ENCODE measurements around the gene CCR8.

The CCR8 gene

DNA sequence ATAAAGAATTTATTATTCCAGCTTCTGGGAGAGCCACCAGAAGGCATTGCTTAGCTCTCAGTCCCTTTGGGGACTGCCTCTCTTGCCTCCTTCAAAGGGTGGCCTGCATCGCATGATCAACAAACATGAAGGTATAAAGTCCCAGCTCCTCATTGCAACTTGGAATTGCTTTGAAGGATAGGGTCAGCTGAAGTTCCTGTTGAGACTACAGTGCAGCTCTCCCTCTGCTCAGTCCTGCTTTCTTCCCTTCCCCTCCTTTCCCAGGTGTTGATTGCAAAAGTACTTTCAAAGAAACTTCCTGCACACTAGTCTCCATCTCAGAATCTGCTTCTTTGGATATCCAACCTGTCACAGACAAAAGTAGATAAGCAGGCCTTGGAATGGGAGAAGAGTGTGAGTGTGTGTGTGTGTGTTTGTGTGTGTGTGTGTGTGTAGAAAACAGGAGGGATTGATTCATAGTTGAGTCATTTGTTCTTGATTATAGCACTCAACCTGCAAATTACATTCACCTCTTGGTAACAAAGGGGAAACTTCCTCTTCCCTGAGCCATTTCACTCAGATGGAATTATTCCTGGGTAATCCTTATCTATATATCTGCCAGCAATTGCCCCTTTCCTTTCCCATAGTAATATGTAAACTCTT lies 13.7 kb downstream of the CCR8 start:
- no peaks in the 10 kb centered on the region for H3K27me3 ChIP-seq
- no peaks in the 10 kb centered on the region for H3K36me3 ChIP-seq
- H3K9me3 ChIP-seq = no peaks in the 10 kb centered on the region
- TF ChIP-seq, protein P1, sequence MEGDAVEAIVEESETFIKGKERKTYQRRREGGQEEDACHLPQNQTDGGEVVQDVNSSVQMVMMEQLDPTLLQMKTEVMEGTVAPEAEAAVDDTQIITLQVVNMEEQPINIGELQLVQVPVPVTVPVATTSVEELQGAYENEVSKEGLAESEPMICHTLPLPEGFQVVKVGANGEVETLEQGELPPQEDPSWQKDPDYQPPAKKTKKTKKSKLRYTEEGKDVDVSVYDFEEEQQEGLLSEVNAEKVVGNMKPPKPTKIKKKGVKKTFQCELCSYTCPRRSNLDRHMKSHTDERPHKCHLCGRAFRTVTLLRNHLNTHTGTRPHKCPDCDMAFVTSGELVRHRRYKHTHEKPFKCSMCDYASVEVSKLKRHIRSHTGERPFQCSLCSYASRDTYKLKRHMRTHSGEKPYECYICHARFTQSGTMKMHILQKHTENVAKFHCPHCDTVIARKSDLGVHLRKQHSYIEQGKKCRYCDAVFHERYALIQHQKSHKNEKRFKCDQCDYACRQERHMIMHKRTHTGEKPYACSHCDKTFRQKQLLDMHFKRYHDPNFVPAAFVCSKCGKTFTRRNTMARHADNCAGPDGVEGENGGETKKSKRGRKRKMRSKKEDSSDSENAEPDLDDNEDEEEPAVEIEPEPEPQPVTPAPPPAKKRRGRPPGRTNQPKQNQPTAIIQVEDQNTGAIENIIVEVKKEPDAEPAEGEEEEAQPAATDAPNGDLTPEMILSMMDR (IDR thresholded peaks at IDR 0.05) = no peak
- H3K4me1 ChIP-seq (ENCODE audit: control insufficient read depth in 1 of 2, insufficient read depth in 1 of 2, low read depth in 1 of 2, low read length in 1 of 2) = no peaks in the 10 kb centered on the region
- H3K27ac ChIP-seq = no peak overlapping the region
- H3K4me3 ChIP-seq (ENCODE audit: low read depth in 1 of 2, low read length in 1 of 2) = no peak overlapping the region

DNA sequence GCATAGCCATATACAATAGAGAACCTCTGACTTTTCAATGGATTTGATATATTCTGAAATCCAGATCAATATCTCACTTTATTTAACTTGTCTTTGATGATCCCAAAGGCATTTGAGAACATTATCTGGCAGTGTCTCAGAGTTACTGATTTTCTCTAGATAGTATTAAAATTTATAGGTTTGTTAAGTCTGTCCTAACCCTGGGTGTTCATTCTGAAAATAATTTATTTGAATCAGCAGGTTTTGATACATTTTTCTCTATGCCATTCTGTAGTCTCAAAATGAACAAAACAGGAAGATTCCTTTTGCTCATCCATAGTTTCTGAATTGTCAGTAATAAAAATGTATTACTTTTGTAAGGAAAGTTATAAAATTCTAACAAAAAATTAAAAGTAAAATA lies 14.3 kb downstream of the CCR8 start:
- Histone ChIP-seq H3K9me3 (no peaks in the 10 kb centered on the region), H3K4me3 (ENCODE audit: low read depth in 1 of 2, low read length in 1 of 2) (no peak overlapping the region), H3K27me3 (no peaks in the 10 kb centered on the region), H3K4me1 (ENCODE audit: control insufficient read depth in 1 of 2, insufficient read depth in 1 of 2, low read depth in 1 of 2, low read length in 1 of 2) (no peaks in the 10 kb centered on the region), H3K36me3 (no peaks in the 10 kb centered on the region), H3K27ac (no peak overlapping the region)
- TF ChIP-seq, protein P1 (IDR thresholded peaks at IDR 0.05) = no peak

DNA sequence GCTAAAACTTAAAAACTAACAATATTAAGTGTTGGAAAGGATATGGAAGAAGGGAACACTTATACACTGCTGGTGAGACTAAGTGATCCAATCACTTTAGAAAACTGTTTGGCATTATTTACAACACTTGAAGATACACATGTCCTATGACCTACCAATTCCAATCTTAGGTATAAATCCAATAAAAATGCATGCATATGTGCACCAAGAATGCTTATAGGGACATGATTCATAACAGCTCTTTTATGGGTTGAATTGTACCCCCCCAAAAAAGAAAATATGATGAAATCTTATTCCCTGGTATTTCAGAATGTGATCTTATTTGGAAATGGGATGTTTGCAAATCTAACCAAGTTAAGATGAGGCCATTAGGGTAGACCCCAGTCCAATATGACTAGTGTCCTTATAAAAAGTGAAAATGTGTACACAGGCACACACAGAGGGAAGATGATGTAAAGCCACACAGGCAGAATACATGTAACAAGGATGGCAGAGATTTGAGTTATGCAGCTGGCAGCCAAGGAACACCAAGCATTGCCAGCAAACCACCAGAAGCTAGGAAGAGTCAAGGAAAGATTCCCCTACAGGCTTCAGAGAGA lies 15.3 kb downstream of the CCR8 start:
- Histone ChIP-seq H3K27ac (no peak overlapping the region), H3K9me3 (no peaks in the 10 kb centered on the region), H3K4me3 (ENCODE audit: low read depth in 1 of 2, low read length in 1 of 2) (no peak overlapping the region), H3K4me1 (ENCODE audit: control insufficient read depth in 1 of 2, insufficient read depth in 1 of 2, low read depth in 1 of 2, low read length in 1 of 2) (no peaks in the 10 kb centered on the region), H3K36me3 (no peaks in the 10 kb centered on the region), H3K27me3 (no peaks in the 10 kb centered on the region)
- TF ChIP-seq, protein P1 (IDR thresholded peaks at IDR 0.05) = no peak

DNA sequence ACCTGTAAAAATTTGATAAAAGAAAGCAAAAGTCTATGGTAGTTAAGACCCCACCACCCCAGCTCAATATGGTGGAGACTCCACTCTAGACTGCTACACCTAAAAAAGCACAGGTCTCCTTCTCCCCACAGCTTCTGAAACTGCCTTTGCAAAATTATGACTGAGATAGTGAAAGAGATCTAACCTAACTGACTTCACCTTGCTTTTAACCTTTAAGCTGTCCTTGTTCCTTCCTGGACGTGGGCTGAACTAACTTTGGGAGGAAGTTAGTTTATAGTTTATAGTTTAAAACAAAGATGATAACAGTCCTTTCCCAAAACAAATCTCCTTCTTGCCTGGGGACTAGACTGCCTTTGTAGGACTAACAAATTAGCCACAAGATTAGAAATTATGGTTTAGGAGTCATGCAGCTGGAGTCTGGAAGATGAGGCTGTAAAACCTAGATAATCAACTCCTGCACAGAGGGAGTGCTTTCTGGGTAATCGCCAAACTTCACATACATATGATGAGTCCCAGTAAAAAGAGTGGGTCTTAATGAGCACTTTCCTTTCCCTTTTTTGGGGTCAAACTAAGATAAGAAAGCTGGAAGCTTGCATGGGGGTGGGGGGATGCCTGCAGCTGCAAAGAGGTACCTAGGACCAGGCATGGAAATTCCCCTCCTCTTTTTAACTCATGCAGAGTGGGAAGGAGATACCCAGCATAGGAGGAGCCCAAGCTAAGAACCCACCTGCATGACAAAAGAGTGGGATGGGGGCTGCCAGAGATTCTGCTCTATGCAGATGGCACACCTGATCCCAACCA lies 17.5 kb downstream of the CCR8 start:
- Histone ChIP-seq H3K4me3 (ENCODE audit: low read depth in 1 of 2, low read length in 1 of 2) (no peak overlapping the region), H3K27ac (no peak overlapping the region), H3K4me1 (ENCODE audit: control insufficient read depth in 1 of 2, insufficient read depth in 1 of 2, low read depth in 1 of 2, low read length in 1 of 2) (no peaks in the 10 kb centered on the region), H3K36me3 (no peaks in the 10 kb centered on the region), H3K9me3 (no peaks in the 10 kb centered on the region), H3K27me3 (no peaks in the 10 kb centered on the region)
- TF ChIP-seq, protein P1 (IDR thresholded peaks at IDR 0.05) = no peak

DNA sequence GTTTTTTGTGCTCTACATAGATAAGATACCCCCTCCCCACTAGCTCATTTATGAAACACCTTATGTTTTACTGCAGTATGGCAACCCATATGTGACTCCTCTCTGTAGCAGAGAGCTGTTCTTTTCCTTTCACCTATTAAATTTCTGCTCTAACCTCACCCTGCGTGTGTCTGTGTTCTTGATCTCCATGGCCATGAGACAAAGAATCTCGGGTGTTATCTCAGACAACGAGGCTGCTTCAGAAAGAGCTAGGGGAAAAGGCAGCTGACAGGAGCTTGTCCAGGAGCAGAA lies 18.0 kb downstream of the CCR8 start:
- Histone ChIP-seq H3K9me3 (no peaks in the 10 kb centered on the region), H3K27me3 (no peaks in the 10 kb centered on the region), H3K4me1 (ENCODE audit: control insufficient read depth in 1 of 2, insufficient read depth in 1 of 2, low read depth in 1 of 2, low read length in 1 of 2) (no peaks in the 10 kb centered on the region), H3K4me3 (ENCODE audit: low read depth in 1 of 2, low read length in 1 of 2) (no peak overlapping the region), H3K36me3 (no peaks in the 10 kb centered on the region), H3K27ac (no peak overlapping the region)
- TF ChIP-seq, protein P1 (IDR thresholded peaks at IDR 0.05) = no peak

All from neutrophil (primary cell).